ENCODE data around the gene CPSF4L.

The CPSF4L gene

GRCh38 chr17:73201215-73202069, 60.2 kb downstream of the CPSF4L start (continued):
- TF ChIP-seq ZNF16 (tag by site-specific recombination; IDR thresholded peaks at IDR 0.05; ENCODE audit: low read depth) = no peak
- TF ChIP-seq ZNF155 (tag by site-specific recombination; IDR thresholded peaks at IDR 0.05) = no peak
- no peak for TF ChIP-seq KLF17 (tag by site-specific recombination; IDR thresholded peaks at IDR 0.05)
- TF ChIP-seq, protein P1, sequence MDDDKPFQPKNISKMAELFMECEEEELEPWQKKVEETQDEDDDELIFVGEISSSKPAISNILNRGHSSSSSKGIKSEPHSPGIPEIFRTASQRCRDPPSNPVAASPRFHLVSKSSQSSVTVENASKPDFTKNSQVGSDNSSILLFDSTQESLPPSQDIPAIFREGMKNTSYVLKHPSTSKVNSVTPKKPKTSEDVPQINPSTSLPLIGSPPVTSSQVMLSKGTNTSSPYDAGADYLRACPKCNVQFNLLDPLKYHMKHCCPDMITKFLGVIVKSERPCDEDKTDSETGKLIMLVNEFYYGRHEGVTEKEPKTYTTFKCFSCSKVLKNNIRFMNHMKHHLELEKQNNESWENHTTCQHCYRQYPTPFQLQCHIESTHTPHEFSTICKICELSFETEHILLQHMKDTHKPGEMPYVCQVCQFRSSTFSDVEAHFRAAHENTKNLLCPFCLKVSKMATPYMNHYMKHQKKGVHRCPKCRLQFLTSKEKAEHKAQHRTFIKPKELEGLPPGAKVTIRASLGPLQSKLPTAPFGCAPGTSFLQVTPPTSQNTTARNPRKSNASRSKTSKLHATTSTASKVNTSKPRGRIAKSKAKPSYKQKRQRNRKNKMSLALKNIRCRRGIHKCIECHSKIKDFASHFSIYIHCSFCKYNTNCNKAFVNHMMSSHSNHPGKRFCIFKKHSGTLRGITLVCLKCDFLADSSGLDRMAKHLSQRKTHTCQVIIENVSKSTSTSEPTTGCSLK (tag by site-specific recombination; IDR thresholded peaks at IDR 0.05) = no peak
- TF ChIP-seq ZBTB11 (tag by site-specific recombination; conservative IDR thresholded peaks at IDR 0.05; ENCODE audit: low read depth) = no peak
- TF ChIP-seq ZNF600 (tag by site-specific recombination; IDR thresholded peaks at IDR 0.05) = no peak
- TF ChIP-seq ZNF341 (tag by site-specific recombination; IDR thresholded peaks at IDR 0.05; ENCODE audit: low read depth) = no peak
- no peak for TF ChIP-seq ZSCAN16 (tag by site-specific recombination; IDR thresholded peaks at IDR 0.05)
- TF ChIP-seq ZBTB20 (tag by site-specific recombination; IDR thresholded peaks at IDR 0.05) = no peak
- TF ChIP-seq, protein P2, sequence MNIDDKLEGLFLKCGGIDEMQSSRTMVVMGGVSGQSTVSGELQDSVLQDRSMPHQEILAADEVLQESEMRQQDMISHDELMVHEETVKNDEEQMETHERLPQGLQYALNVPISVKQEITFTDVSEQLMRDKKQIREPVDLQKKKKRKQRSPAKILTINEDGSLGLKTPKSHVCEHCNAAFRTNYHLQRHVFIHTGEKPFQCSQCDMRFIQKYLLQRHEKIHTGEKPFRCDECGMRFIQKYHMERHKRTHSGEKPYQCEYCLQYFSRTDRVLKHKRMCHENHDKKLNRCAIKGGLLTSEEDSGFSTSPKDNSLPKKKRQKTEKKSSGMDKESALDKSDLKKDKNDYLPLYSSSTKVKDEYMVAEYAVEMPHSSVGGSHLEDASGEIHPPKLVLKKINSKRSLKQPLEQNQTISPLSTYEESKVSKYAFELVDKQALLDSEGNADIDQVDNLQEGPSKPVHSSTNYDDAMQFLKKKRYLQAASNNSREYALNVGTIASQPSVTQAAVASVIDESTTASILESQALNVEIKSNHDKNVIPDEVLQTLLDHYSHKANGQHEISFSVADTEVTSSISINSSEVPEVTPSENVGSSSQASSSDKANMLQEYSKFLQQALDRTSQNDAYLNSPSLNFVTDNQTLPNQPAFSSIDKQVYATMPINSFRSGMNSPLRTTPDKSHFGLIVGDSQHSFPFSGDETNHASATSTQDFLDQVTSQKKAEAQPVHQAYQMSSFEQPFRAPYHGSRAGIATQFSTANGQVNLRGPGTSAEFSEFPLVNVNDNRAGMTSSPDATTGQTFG (tag by site-specific recombination; IDR thresholded peaks at IDR 0.05; ENCODE audit: borderline replicate concordance) = no peak
- no peak for TF ChIP-seq ZNF677 (tag by site-specific recombination; IDR thresholded peaks at IDR 0.05)

DNA sequence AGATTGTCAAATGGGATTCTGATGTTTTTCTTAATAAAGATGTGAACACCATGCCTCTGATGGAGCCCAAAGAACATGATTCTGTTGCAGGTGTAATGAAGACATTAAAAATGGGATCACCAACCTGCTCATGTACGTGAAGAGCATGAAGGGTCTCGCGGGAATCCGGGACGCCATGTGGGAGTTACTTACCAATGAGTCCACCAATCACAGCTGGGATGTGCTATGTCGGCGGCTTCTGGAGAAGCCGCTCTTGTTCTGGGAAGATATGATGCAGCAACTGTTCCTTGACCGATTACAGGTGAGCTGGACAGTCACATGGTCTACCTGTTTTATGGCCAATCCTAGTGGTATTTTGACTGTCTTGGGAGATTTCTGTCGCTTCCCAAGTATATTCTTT, 61.2 kb downstream of the CPSF4L start:
- Histone ChIP-seq H3K9me3 (ENCODE audit: control insufficient read depth, insufficient read depth, low read depth, low read length) (no peaks in the 10 kb centered on the region), H3K36me3 (ENCODE audit: control insufficient read depth in 2 of 2, insufficient read depth in 1 of 2, low read length in 2 of 2) (peaks cover 54 to 96% of the 10 kb centered on the region in 2 experiments), H3K27ac (ENCODE audit: extremely low read depth, low read depth, low read length) (no peak overlapping the region), H3K4me1 (ENCODE audit: control insufficient read depth, insufficient read depth, low read length) (no peaks in the 10 kb centered on the region; the same call in 1 of the 2 replicates), H3K4me3 (ENCODE audit: low read depth, low read length) (no peak overlapping the region)
- ChIA-PET CTCF (interaction anchor here (1.6 kb wide), 1 partner anchor 9 kb away, joined by 8 read pairs; the partner anchor contains the start of gene COG1), POLR2A (interaction anchor here (1.4 kb wide), 1 partner anchor 22 kb away, joined by 3 read pairs; no protein-coding TSS in a partner anchor)
- TF ChIP-seq ZNF433 (tag by site-specific recombination; IDR thresholded peaks at IDR 0.05; ENCODE audit: low read depth) (no peak), GLI4 (tag by site-specific recombination; IDR thresholded peaks at IDR 0.05) (no peak), ZNF747 (tag by site-specific recombination; IDR thresholded peaks at IDR 0.05) (no peak), ZNF76 (tag by site-specific recombination; IDR thresholded peaks at IDR 0.05; ENCODE audit: borderline replicate concordance, low read depth) (no peak), SCRT1 (tag by site-specific recombination; IDR thresholded peaks at IDR 0.05; ENCODE audit: borderline replicate concordance) (no peak), GLIS2 (tag by site-specific recombination; IDR thresholded peaks at IDR 0.05) (no peak), ZNF692 (tag by site-specific recombination; IDR thresholded peaks at IDR 0.05) (no peak), MZF1 (tag by site-specific recombination; IDR thresholded peaks at IDR 0.05; ENCODE audit: borderline replicate concordance) (no peak), FEZF1 (tag by site-specific recombination; IDR thresholded peaks at IDR 0.05) (no peak), GLIS1 (tag by site-specific recombination; IDR thresholded peaks at IDR 0.05) (no peak)
